Stimulated activated CD4-positive, alpha-beta T cell treated with anti-CD3 and anti-CD28 coated beads, Interleukin-2, amount 100 ng/mL, for 4 hours (primary cell): ENCODE results near the gene ATRIP.

Experiments
- DNase-seq: peaks from one replicate; pipeline ENCODE4 v3.0.0-alpha.2; 2020; ENCODE audit warnings: low read depth

Gene ATRIP

GRCh38 chr3:48423883-48424695 is 22.4 kb upstream of the ATRIP start:
- DNase-seq = no peak

GRCh38 chr3:48425281-48425812 is 21.2 kb upstream of the ATRIP start:
- DNase-seq = no peak

- no peak for DNase-seq
These were observed 20.1 kb upstream of the ATRIP start for GRCh38 chr3:48426401-48426909.

- DNase-seq = no peak
These were observed 19.4 kb upstream of the ATRIP start for GRCh38 chr3:48426944-48427629.

- DNase-seq = no peak
These were observed 18.9 kb upstream of the ATRIP start for GRCh38 chr3:48427630-48427962.

GRCh38 chr3:48428088-48428571 is 18.4 kb upstream of the ATRIP start:
- DNase-seq = no peak

GRCh38 chr3:48428572-48429316 is 17.8 kb upstream of the ATRIP start:
- no peak for DNase-seq

GRCh38 chr3:48429317-48429959 is 17.1 kb upstream of the ATRIP start:
- peak; percentile 57 for DNase-seq

- DNase-seq = no peak
These were observed 16.4 kb upstream of the ATRIP start, which contains the start of gene PLXNB1 for GRCh38 chr3:48429960-48430707. TSS of gene PLXNB1 (minus strand) at chr3:48430086. CDS start at chr3:48424611, 5,475 bp downstream.

- no peak for DNase-seq
These were observed 15.8 kb upstream of the ATRIP start for GRCh38 chr3:48430708-48431101.

- DNase-seq = no peak
These were observed 15.1 kb upstream of the ATRIP start for GRCh38 chr3:48431224-48432029.

- no peak for DNase-seq
These were observed 13.8 kb upstream of the ATRIP start for GRCh38 chr3:48432411-48433371.

GRCh38 chr3:48433472-48434118 is 12.9 kb upstream of the ATRIP start:
- DNase-seq = no peak

- DNase-seq = no peak
These were observed 11.8 kb upstream of the ATRIP start for GRCh38 chr3:48434591-48435222.

- no peak for DNase-seq
These were observed 11.3 kb upstream of the ATRIP start for GRCh38 chr3:48435223-48435595.

GRCh38 chr3:48435774-48436476 is 10.6 kb upstream of the ATRIP start:
- DNase-seq = peak; percentile 78

GRCh38 chr3:48436477-48436787 is 10.1 kb upstream of the ATRIP start:
- no peak for DNase-seq
